Fibroblast of the conjunctiva (primary cell): Measurements from ENCODE around the gene MATCAP1.

ENCODE experiments used
- DNase-seq: peaks from one replicate; pipeline ENCODE4 v3.0.0-alpha.2; 2010; ENCODE audit warnings: low read depth

MATCAP1 gene

GRCh38 chr16:67207249-67208091 is 23.7 kb upstream of the MATCAP1 start:
- DNase-seq: no peak

GRCh38 chr16:67206838-67207248 is 23.1 kb upstream of the MATCAP1 start:
- no peak for DNase-seq

GRCh38 chr16:67206129-67206837 is 22.5 kb upstream of the MATCAP1 start:
- no peak for DNase-seq

GRCh38 chr16:67204076-67204475 is 20.3 kb upstream of the MATCAP1 start:
- no peak for DNase-seq

- no peak for DNase-seq
Measured at GRCh38 chr16:67202956-67203493, 19.3 kb upstream of the MATCAP1 start.

- no peak for DNase-seq
Measured at GRCh38 chr16:67202426-67202825, 18.7 kb upstream of the MATCAP1 start.

GRCh38 chr16:67201411-67202345 is 17.9 kb upstream of the MATCAP1 start:
- no peak for DNase-seq

GRCh38 chr16:67200491-67200890 is 16.7 kb upstream of the MATCAP1 start:
- DNase-seq: no peak

GRCh38 chr16:67199808-67200198 is 16.0 kb upstream of the MATCAP1 start:
- no peak for DNase-seq

GRCh38 chr16:67199011-67199807 is 15.4 kb upstream of the MATCAP1 start, which contains the start of gene ELMO3:
TSS of gene ELMO3 (plus strand) at chr16:67199131. CDS start at chr16:67199327, 196 bp downstream.
- no peak for DNase-seq

- DNase-seq: peak; percentile 61
Measured at GRCh38 chr16:67198238-67198734, 14.5 kb upstream of the MATCAP1 start.

- DNase-seq: no peak
Measured at GRCh38 chr16:67197704-67198103, 13.9 kb upstream of the MATCAP1 start.

- DNase-seq: no peak
Measured at GRCh38 chr16:67196881-67197280, 13.1 kb upstream of the MATCAP1 start.

- DNase-seq: no peak
Measured at GRCh38 chr16:67195676-67196075, 11.9 kb upstream of the MATCAP1 start.

GRCh38 chr16:67194260-67194659 is 10.5 kb upstream of the MATCAP1 start:
- no peak for DNase-seq

GRCh38 chr16:67193536-67193935 is 9.8 kb upstream of the MATCAP1 start:
- DNase-seq: no peak

GRCh38 chr16:67192781-67193361 is 9.1 kb upstream of the MATCAP1 start:
- DNase-seq: no peak

- peak; percentile 64 for DNase-seq
Measured at GRCh38 chr16:67191995-67192681, 8.4 kb upstream of the MATCAP1 start, which contains the start of gene E2F4. TSS of gene E2F4 (plus strand) at chr16:67192155. CDS start at chr16:67192228, 73 bp downstream.

GRCh38 chr16:67191411-67191994 is 7.7 kb upstream of the MATCAP1 start:
- no peak for DNase-seq
